Endothelial cell of umbilical vein (primary cell): ENCODE measurements around the gene SPO11. TPM values are rescaled to one million over a fixed set of nuclear protein-coding genes. Genes with fewer than 3 reads are reported as not detected.

Source experiments
- BruUV-seq: library from RNA; stranded (reverse); fragments of 400-500 nt; replicated peaks from 2 replicates; lab custom pipeline; 2021; lab: Mats Ljungman, UMichigan
- CTCF ChIA-PET: fragments of 300-600, 350-600 bp; sonication (Branson Sonifier 250); formaldehyde crosslinking; loops from one replicate; lab custom pipeline; 2021; ENCODE audit warnings: antibody characterized with exemption, inconsistent platforms; lab: Charles Lee
- POLR2A ChIA-PET: fragments of 300-600, 350-600 bp; sonication (Branson Sonifier 250); formaldehyde crosslinking; loops from one replicate; lab custom pipeline; 2021; ENCODE audit warnings: antibody characterized with exemption, inconsistent platforms; lab: Charles Lee
- DNase-seq: peaks from one replicate; pipeline ENCODE4 v3.0.0-alpha.2; 2011; ENCODE audit warnings: low read depth, low spot score
- FAIRE-seq: peaks from 2 replicates; lab custom pipeline; 2011; peaks lifted over from hg19 to GRCh38; lab: Jason Lieb, UNC
- H2AFZ ChIP-seq: 2 replicates; pipeline ENCODE4 v1.6.0; 2012; ENCODE audit warnings: low read depth, low read length, control low read depth, inconsistent platforms
- H3K27ac ChIP-seq: 2 replicates; pipeline ENCODE4 v1.5.1; 2011; ENCODE audit warnings: low read depth, mild to moderate bottlenecking, control low read depth, low read length, moderate library complexity; ENCODE audit not compliant: insufficient read depth
- H3K27me3 ChIP-seq, 2 experiments: 2 replicates each; pipeline versions ENCODE4 v1.6.0 to v1.6.1; 2011; ENCODE audit warnings: low read length in 2 of 2, mixed read lengths in 1 of 2; ENCODE audit not compliant: control insufficient read depth in 2 of 2, insufficient read depth in 2 of 2
- H3K36me3 ChIP-seq, 2 experiments: 2 replicates in 1 of 2; 3 replicates in 1 of 2; pipeline ENCODE4 v1.5.1; 2011; ENCODE audit warnings: low read length in 2 of 2, mild to moderate bottlenecking in 1 of 2, moderate library complexity in 1 of 2; ENCODE audit not compliant: control insufficient read depth in 2 of 2, insufficient read depth in 2 of 2; ENCODE audit errors: extremely low read depth in 1 of 2
- H3K4me1 ChIP-seq: 3 replicates; pipeline ENCODE4 v1.5.1; 2011; ENCODE audit warnings: mild to moderate bottlenecking, low read length; ENCODE audit not compliant: control insufficient read depth, insufficient read depth; ENCODE audit errors: extremely low read depth
- H3K4me2 ChIP-seq: 2 replicates; pipeline ENCODE4 v1.6.1; 2011; ENCODE audit warnings: low read length, control low read depth, mixed read lengths; ENCODE audit not compliant: insufficient read depth
- H3K4me3 ChIP-seq, 3 experiments: fragments of 200-600 bp in 1 of 3; sonication (generic), shearing (Covaris generic) in 1 of 3; replicated peaks in 1 of 3; 2 replicates each; pipeline ENCODE4 v1.5.1; 2011 to 2016; ENCODE audit warnings: control low read depth in 3 of 3, low read length in 3 of 3, mild to moderate bottlenecking in 2 of 3, inconsistent platforms in 1 of 3, low read depth in 1 of 3, moderate library complexity in 1 of 3; ENCODE audit not compliant: insufficient read depth in 1 of 3
- H3K79me2 ChIP-seq: 2 replicates; pipeline ENCODE4 v1.6.0; 2012; ENCODE audit warnings: low read length, inconsistent platforms; ENCODE audit not compliant: control insufficient read depth, insufficient read depth
- H3K9ac ChIP-seq: replicated peaks from 2 replicates; pipeline ENCODE3; 2011; ENCODE audit warnings: low read length, control low read depth; ENCODE audit not compliant: insufficient read depth; ENCODE audit errors: extremely low read depth
- H3K9me1 ChIP-seq: replicated peaks from 3 replicates; pipeline ENCODE4 v1.6.0; 2011; ENCODE audit warnings: mild to moderate bottlenecking, low read length; ENCODE audit not compliant: control insufficient read depth, insufficient read depth; ENCODE audit errors: extremely low read depth
- H3K9me3 ChIP-seq: replicated peaks from 2 replicates; pipeline ENCODE4 v1.5.1; 2012; ENCODE audit warnings: low read length, inconsistent platforms; ENCODE audit not compliant: control insufficient read depth, insufficient read depth
- H4K20me1 ChIP-seq: replicated peaks from 2 replicates; pipeline ENCODE3; 2011; ENCODE audit warnings: mild to moderate bottlenecking, low read length; ENCODE audit not compliant: control insufficient read depth, insufficient read depth; ENCODE audit errors: extremely low read depth
- CTCF ChIP-seq, 2 donors: IDR thresholded peaks; 1 replicate in 1 of 2; 2 replicates in 1 of 2; pipeline ENCODE4 v1.5.1; 2011; ENCODE audit warnings: low read length in 2 of 2, mild to moderate bottlenecking in 2 of 2, moderate library complexity in 2 of 2, control low read depth in 1 of 2, inconsistent platforms in 1 of 2, low read depth in 1 of 2; ENCODE audit not compliant: insufficient read depth in 1 of 2; ENCODE audit errors: extremely low read depth in 1 of 2
- EZH2 ChIP-seq: IDR thresholded peaks from 2 replicates; pipeline ENCODE4 v1.6.1; 2012; ENCODE audit warnings: borderline replicate concordance, low read depth, mild to moderate bottlenecking, moderate library complexity, low read length, inconsistent platforms; ENCODE audit not compliant: severe bottlenecking
- FOS ChIP-seq: IDR thresholded peaks from 2 replicates; pipeline ENCODE4 v1.6.1; 2011; ENCODE audit warnings: mild to moderate bottlenecking, low read length, moderate library complexity, borderline replicate concordance; ENCODE audit not compliant: insufficient read depth
- GATA2 ChIP-seq: IDR thresholded peaks from 2 replicates; pipeline ENCODE4 v1.7.0; 2011; ENCODE audit warnings: low read depth, mild to moderate bottlenecking, moderate library complexity, mixed read lengths, low read length; ENCODE audit not compliant: insufficient read length, insufficient read depth
- JUN ChIP-seq: IDR thresholded peaks from 2 replicates; pipeline ENCODE4 v1.6.1; 2011; ENCODE audit warnings: borderline replicate concordance, low read depth; ENCODE audit not compliant: insufficient read length, insufficient read depth
- MYC ChIP-seq: IDR thresholded peaks from one replicate; pipeline ENCODE4 v1.6.1; 2011; ENCODE audit warnings: mild to moderate bottlenecking, low read depth, low read length
- POLR2A ChIP-seq: IDR thresholded peaks from 2 replicates; pipeline ENCODE4 v1.6.1; 2012; ENCODE audit warnings: low read depth, mild to moderate bottlenecking, control low read depth, low read length
- POLR2AphosphoS5 ChIP-seq: IDR thresholded peaks from 2 replicates; pipeline ENCODE4 v1.6.1; 2012; ENCODE audit warnings: low read depth, mild to moderate bottlenecking, control low read depth, low read length, moderate library complexity; ENCODE audit not compliant: insufficient read depth
- dilution Hi-C: fragments of 300-500 bp; cut with MboI; formaldehyde crosslinking; loops from one replicate; pipeline ENCODE4 v1.15.0; 2019; ENCODE audit warnings: low sequenced_read_pairs; ENCODE audit not compliant: extremely low pct_ligation_motif_present
- intact Hi-C: fragments of 100-400 bp; cut with micrococcal nuclease; formaldehyde crosslinking; loops from one replicate; pipeline ENCODE4 v1.10.0; 2022
- polyA plus RNA-seq, 4 experiments: library from polyadenylated mRNA; depleted of rRNA in 3 of 4; stranded (reverse) in 3 of 4; unstranded in 1 of 4; fragments of >200 nt; gene quantifications; 2 replicates each; pipeline versions ENCODE4 v1.2.1 to v1.2.3, GENCODE V29; 2011 to 2012; ENCODE audit warnings: missing spikeins in 1 of 4
- total RNA-seq: library from RNA; stranded (reverse); gene quantifications from 2 replicates; pipeline ENCODE4 v1.2.3, GENCODE V29; 2021
- TF ChIP-seq, protein P1 (sequence below): IDR thresholded peaks from 2 replicates; pipeline ENCODE4 v1.6.1; 2011; ENCODE audit not compliant: insufficient read depth, insufficient read length

SPO11 gene
- total and polyA plus RNA-seq, 2 donors (not counting 3 experiments of a cell fraction or from before 2014, with no cell fraction given), result not detected

DNA sequence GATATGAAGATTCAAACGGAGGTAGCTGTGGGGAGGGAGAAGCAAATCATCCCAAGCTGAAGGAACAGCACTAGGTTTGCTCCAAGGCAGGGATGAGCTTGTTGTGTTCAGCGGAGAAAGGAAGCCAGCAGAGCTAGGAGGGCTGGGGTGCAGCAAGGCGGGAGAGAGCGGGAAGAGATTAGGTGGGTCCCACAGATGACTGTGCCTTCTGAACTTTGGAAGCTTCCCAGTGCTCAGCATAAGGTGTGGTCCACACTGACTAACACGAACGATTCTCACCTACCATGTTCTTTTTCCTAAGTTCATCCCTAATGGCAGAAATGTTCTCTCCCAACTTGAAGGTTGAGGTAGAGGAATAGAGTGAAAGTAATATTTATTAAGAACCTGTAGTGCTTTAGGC is 22.7 kb downstream of the SPO11 start:
- CTCF ChIA-PET, result no interaction called here
- POLR2A ChIA-PET, result no interaction called here
- FAIRE-seq, result peak; percentile 62

DNA sequence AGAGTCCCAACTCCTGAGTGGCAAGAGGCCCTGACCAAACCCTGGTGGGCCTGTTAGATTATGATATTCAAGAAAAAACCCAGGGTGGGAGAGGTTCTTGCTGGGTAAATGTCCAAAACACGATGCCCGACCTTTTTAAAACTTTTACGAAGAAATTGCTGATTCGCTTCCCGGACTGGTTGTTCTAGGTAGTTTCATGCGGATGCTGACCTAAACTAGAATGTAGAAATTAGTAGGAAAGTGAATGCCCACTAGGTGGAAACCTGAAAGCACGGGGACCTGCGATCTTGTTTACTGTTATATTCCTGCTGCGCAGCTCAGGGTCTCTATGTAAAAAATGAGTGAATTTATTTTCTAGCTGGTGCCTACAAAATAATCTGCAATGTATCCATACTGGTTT is 23.7 kb downstream of the SPO11 start:
- dilution Hi-C loops (no loop called here), intact Hi-C loops (no loop called here)
- no TSS peak for BruUV-seq
- Histone ChIP-seq H3K4me2 (no peak overlapping the region), H3K4me3 (no peak overlapping the region), H2AFZ (no peak overlapping the region), H3K79me2 (peaks cover 34% of the 10 kb centered on the region), H3K27ac (no peak overlapping the region), H3K36me3 (peaks cover 24 to 25% of the 10 kb centered on the region in 2 experiments), H3K9me1 (no peaks in the 10 kb centered on the region), H3K9me3 (no peaks in the 10 kb centered on the region), H3K9ac (no peak overlapping the region), H3K4me1 (peaks cover 9% of the 10 kb centered on the region), H4K20me1 (no peaks in the 10 kb centered on the region), H3K27me3 (no peaks in the 10 kb centered on the region)
- DNase-seq (no peak), FAIRE-seq (no peak)
- TF ChIP-seq FOS (no peak), EZH2 (no peak), POLR2A (no peak), POLR2AphosphoS5 (no peak), CTCF (IDR thresholded peaks at IDR 0.05; ENCODE audit: extremely low read depth in 1 of 2, insufficient read depth in 1 of 2, low read depth in 1 of 2, low read length in 2 of 2) (no peak), JUN (no peak), GATA2 (no peak), MYC (no peak)
- TF ChIP-seq, protein P1, sequence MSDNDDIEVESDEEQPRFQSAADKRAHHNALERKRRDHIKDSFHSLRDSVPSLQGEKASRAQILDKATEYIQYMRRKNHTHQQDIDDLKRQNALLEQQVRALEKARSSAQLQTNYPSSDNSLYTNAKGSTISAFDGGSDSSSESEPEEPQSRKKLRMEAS, result no peak
- CTCF ChIA-PET, result no interaction called here
- POLR2A ChIA-PET, result no interaction called here

More for the DNA sequence above, 22.7 kb downstream of the SPO11 start:
- intact Hi-C loops, result no loop called here
- Histone ChIP-seq H3K4me3 (peak overlapping the region in 1 of 3 experiments; percentile 72), H3K4me2 (peak overlapping the region; percentile 83), H4K20me1 (no peaks in the 10 kb centered on the region), H3K27ac (no peak overlapping the region), H2AFZ (no peak overlapping the region), H3K27me3 (no peaks in the 10 kb centered on the region), H3K79me2 (peaks cover 34% of the 10 kb centered on the region), H3K9ac (no peak overlapping the region), H3K36me3 (peaks cover 24 to 25% of the 10 kb centered on the region in 2 experiments), H3K9me1 (no peaks in the 10 kb centered on the region), H3K9me3 (no peaks in the 10 kb centered on the region), H3K4me1 (peaks cover 9% of the 10 kb centered on the region)
- no TSS peak for BruUV-seq
- DNase-seq, result no peak
- no peak for TF ChIP-seq POLR2A
- no peak for TF ChIP-seq EZH2
- TF ChIP-seq POLR2AphosphoS5, result no peak
- dilution Hi-C loops, result no loop called here
